Fibroblast of lung (primary cell): Measurements from ENCODE around the gene MEN1.

Experiments used
- EZH2 ChIP-seq: IDR thresholded peaks from 2 replicates; pipeline ENCODE4 v1.5.1; 2012; ENCODE audit warnings: low read length, control low read depth, mild to moderate bottlenecking; ENCODE audit errors: missing control alignments
- TF ChIP-seq, protein P1 (sequence below), 2 donors: IDR thresholded peaks in 1 of 2; conservative IDR thresholded peaks in 1 of 2; 1 replicate in 1 of 2; 2 replicates in 1 of 2; pipeline ENCODE4 v1.5.1; 2011 to 2012; ENCODE audit warnings: low read length in 2 of 2, control low read depth in 1 of 2, inconsistent platforms in 1 of 2, low read depth in 1 of 2, mild to moderate bottlenecking in 1 of 2

DNA sequence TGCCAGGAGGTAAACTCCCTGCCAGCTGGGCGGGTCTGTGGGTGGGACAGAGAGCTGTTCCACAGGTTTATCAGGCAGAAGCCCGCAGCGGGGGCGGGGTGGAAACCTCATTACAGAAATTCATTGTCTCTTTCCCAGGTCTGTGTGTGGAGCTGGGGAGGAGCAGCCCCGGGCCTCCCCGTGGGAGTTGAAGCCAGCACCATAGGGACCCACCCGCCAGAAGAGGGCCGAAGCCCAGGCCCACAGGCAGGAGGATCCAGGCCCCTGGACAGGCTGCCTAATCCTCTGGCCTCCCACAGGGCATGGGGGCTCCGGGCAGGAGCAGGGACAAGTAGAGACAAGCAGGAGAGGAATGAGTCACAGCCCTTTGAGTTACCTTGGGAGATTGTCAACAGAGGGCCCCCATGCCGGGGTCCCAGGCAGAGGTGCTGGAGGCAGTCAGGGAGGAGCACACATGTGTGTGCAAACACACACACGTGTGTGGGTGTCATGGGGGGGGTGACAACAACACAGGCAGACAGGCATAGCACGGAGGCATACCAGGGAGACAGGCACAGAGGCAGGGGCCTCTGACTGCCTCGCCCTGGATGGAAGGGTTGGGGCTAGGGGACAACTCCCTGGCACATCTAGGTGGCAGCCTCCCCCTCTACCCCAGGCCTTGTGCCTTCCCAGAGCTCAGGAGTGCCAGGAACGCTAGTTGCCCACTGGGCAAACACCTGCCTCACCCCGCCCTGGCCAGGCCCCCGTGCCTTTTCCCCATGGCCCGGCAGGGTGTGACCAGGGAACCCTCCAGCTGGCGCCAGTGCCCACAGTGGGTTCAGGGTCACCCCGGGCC lies 32.7 kb upstream of the MEN1 start:
- TF ChIP-seq, protein P1, sequence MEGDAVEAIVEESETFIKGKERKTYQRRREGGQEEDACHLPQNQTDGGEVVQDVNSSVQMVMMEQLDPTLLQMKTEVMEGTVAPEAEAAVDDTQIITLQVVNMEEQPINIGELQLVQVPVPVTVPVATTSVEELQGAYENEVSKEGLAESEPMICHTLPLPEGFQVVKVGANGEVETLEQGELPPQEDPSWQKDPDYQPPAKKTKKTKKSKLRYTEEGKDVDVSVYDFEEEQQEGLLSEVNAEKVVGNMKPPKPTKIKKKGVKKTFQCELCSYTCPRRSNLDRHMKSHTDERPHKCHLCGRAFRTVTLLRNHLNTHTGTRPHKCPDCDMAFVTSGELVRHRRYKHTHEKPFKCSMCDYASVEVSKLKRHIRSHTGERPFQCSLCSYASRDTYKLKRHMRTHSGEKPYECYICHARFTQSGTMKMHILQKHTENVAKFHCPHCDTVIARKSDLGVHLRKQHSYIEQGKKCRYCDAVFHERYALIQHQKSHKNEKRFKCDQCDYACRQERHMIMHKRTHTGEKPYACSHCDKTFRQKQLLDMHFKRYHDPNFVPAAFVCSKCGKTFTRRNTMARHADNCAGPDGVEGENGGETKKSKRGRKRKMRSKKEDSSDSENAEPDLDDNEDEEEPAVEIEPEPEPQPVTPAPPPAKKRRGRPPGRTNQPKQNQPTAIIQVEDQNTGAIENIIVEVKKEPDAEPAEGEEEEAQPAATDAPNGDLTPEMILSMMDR (conservative IDR thresholded peaks at IDR 0.05 in 1 of 2, IDR thresholded peaks at IDR 0.05 in 1 of 2; ENCODE audit: low read depth in 1 of 2, low read length in 2 of 2) = no peak
- no peak for TF ChIP-seq EZH2
